Measurements from ENCODE around the gene IGF1R. TPM values are rescaled to one million over a fixed set of nuclear protein-coding genes. Genes with fewer than 3 reads are reported as not detected.
A peak's percentile ranks its signal among the peaks of the same experiment; 100 is the strongest.

The IGF1R gene
- total and polyA plus RNA-seq, 2 of the 13 experiments (the other 11 are each of a cell fraction or from before 2014, with no cell fraction given), result 15.9 to 18.4 TPM

GRCh38 chr15:98753726-98754656 lies 105.7 kb downstream of the IGF1R start (continued):
- no peak for TF ChIP-seq TFAP4 (IDR thresholded peaks at IDR 0.05; ENCODE audit: borderline replicate concordance, low read depth)
- TF ChIP-seq UBTF (CRISPR knock-in tag; IDR thresholded peaks at IDR 0.05), result no peak
- no peak for TF ChIP-seq RAD51 (IDR thresholded peaks at IDR 0.05; ENCODE audit: borderline replicate concordance)

GRCh38 chr15:98754657-98755022 lies 106.3 kb downstream of the IGF1R start:
- ATAC-seq (no peak), FAIRE-seq (no peak), DNase-seq (ENCODE audit: low spot score) (no peak)
- Histone ChIP-seq H3K9ac (ENCODE audit: insufficient read depth, low read depth, low read length) (no peak overlapping the region), H3K4me3 (replicated peaks in 1 of 3; ENCODE audit: insufficient read depth in 1 of 3, low read depth in 2 of 3, low read length in 3 of 3) (no peak overlapping the region), H4K20me1 (ENCODE audit: insufficient read depth, low read length) (peaks cover 66% of the 10 kb centered on the region), H3K27ac (ENCODE audit: extremely low read length, insufficient read depth, low read length) (no peak overlapping the region), H3K9me3 (ENCODE audit: low read length) (no peaks in the 10 kb centered on the region), H3K27me3 (ENCODE audit: control insufficient read depth in 1 of 2, insufficient read depth in 2 of 2, low read length in 2 of 2) (no peaks in the 10 kb centered on the region; a peak in 1 of 5 replicates), H3K79me2 (ENCODE audit: insufficient read depth, low read length) (peaks cover 81% of the 10 kb centered on the region), H3K4me2 (ENCODE audit: low read depth, low read length) (no peak overlapping the region), H3K36me3 (replicated peaks in 1 of 2; ENCODE audit: control insufficient read depth in 1 of 2, insufficient read depth in 2 of 2, low read length in 2 of 2) (no peaks in the 10 kb centered on the region), H3K4me1 (ENCODE audit: insufficient read depth, low read length) (peaks cover 18% of the 10 kb centered on the region), H2AFZ (ENCODE audit: low read length) (no peak overlapping the region)
- ChIA-PET CTCF (ENCODE audit: low intra/inter-chr PET ratio, low total read pairs) (no interaction called here), POLR2A (no interaction called here)
- BruUV-seq (replicated peaks), result no TSS peak
- 96% methylated on average over 3 of the region's 3 CpGs for WGBS (ENCODE audit: low lambda C conversion rate)
- in situ Hi-C loops (cut with HindIII; ENCODE audit: extremely low pct_ligation_motif_present, low pct_unique_long_range_greater_than_20kb) (no loop called here), intact Hi-C loops (cut with micrococcal nuclease; ENCODE audit: unreplicated experiment) (no loop called here)
- no peak for TF ChIP-seq PHF8 (CRISPR knock-in tag; IDR thresholded peaks at IDR 0.05)
- TF ChIP-seq ZNF205 (CRISPR knock-in tag; IDR thresholded peaks at IDR 0.05), result no peak
- TF ChIP-seq ZNF629 (CRISPR knock-in tag; conservative IDR thresholded peaks at IDR 0.05), result 0 out of 2 replicates have a peak, but pooled peaks have one; percentile 30
- no peak for TF ChIP-seq PRDM15 (CRISPR knock-in tag; IDR thresholded peaks at IDR 0.05)
